HepG2 (cell line): ENCODE data around the gene FAM187B. TPM values are rescaled to one million over a fixed set of nuclear protein-coding genes. Genes with fewer than 3 reads are reported as not detected.

ENCODE experiments used
- ATF7-NPFF ChIP-seq: sonication (generic); formaldehyde crosslinking; IDR thresholded peaks from 2 replicates; pipeline ENCODE4 v1.8.1; 2023; ENCODE audit warnings: mild to moderate bottlenecking, low read depth, missing genetic modification reagents, moderate library complexity
- CENPX ChIP-seq: sonication (generic); formaldehyde crosslinking; IDR thresholded peaks from 2 replicates; pipeline ENCODE4 v1.9.0; 2021; ENCODE audit warnings: mild to moderate bottlenecking, missing genetic modification reagents, moderate library complexity
- ETV5 ChIP-seq: IDR thresholded peaks from 2 replicates; pipeline ENCODE4 v1.6.1; 2018; ENCODE audit warnings: missing biosample characterization, missing genetic modification reagents, inconsistent platforms, borderline replicate concordance
- ISX ChIP-seq: sonication (generic); formaldehyde crosslinking; conservative IDR thresholded peaks from 2 replicates; pipeline ENCODE4 v1.5.0; 2020; ENCODE audit warnings: missing genetic modification reagents
- JARID2 ChIP-seq: sonication (generic); formaldehyde crosslinking; IDR thresholded peaks from 2 replicates; pipeline ENCODE4 v1.8.1; 2023; ENCODE audit warnings: missing genetic modification reagents, inconsistent platforms; ENCODE audit not compliant: insufficient replicate concordance
- KAT8 ChIP-seq: IDR thresholded peaks from 2 replicates; pipeline ENCODE4 v1.6.1; 2016; ENCODE audit warnings: missing genetic modification reagents, missing compliant biosample characterization
- MTF2 ChIP-seq: sonication (generic); formaldehyde crosslinking; IDR thresholded peaks from 2 replicates; pipeline ENCODE4 v1.5.0; 2020; ENCODE audit warnings: missing genetic modification reagents, borderline replicate concordance
- MYNN ChIP-seq: sonication (generic); formaldehyde crosslinking; IDR thresholded peaks from 2 replicates; pipeline ENCODE4 v1.4.0; 2020; ENCODE audit warnings: mild to moderate bottlenecking, low read depth, missing genetic modification reagents
- NCOR1 ChIP-seq: fragments of 200-600 bp; sonication (generic); IDR thresholded peaks from 2 replicates; pipeline ENCODE4 v1.7.0; 2017; ENCODE audit warnings: antibody characterized with exemption, low read length, borderline replicate concordance
- PCBP1 ChIP-seq: fragments of 200-400 bp; formaldehyde crosslinking; IDR thresholded peaks from 2 replicates; pipeline ENCODE4 v1.6.1; 2017; ENCODE audit warnings: mild to moderate bottlenecking, low read depth, low read length, borderline replicate concordance
- PRPF4 ChIP-seq: fragments of 200-400 bp; formaldehyde crosslinking; IDR thresholded peaks from 2 replicates; pipeline ENCODE4 v1.6.1; 2016; ENCODE audit warnings: low read length, low read depth; ENCODE audit not compliant: poor library complexity, severe bottlenecking
- RBAK ChIP-seq: sonication (generic); formaldehyde crosslinking; IDR thresholded peaks from 2 replicates; pipeline ENCODE4 v1.5.1; 2020; ENCODE audit warnings: mild to moderate bottlenecking, missing genetic modification reagents
- RFXAP ChIP-seq: sonication (generic); formaldehyde crosslinking; IDR thresholded peaks from 2 replicates; pipeline ENCODE4 v1.4.0; 2020; ENCODE audit warnings: missing genetic modification reagents, borderline replicate concordance
- RXRB ChIP-seq: IDR thresholded peaks from 2 replicates; pipeline ENCODE4 v1.6.1; 2016; ENCODE audit warnings: borderline replicate concordance, missing genetic modification reagents, missing compliant biosample characterization
- SALL2 ChIP-seq: sonication (generic); formaldehyde crosslinking; IDR thresholded peaks from 2 replicates; pipeline ENCODE4 v1.8.1; 2023; ENCODE audit warnings: mild to moderate bottlenecking, missing genetic modification reagents, inconsistent platforms
- THAP7 ChIP-seq: sonication (generic); formaldehyde crosslinking; IDR thresholded peaks from 2 replicates; pipeline ENCODE4 v1.8.1; 2023; ENCODE audit warnings: mild to moderate bottlenecking, missing genetic modification reagents
- ZBTB44 ChIP-seq: sonication (generic); formaldehyde crosslinking; IDR thresholded peaks from 2 replicates; pipeline ENCODE4 v1.4.0; 2020; ENCODE audit warnings: missing genetic modification reagents
- ZNF501 ChIP-seq: sonication (generic); formaldehyde crosslinking; IDR thresholded peaks from 2 replicates; pipeline ENCODE4 v1.5.1; 2020; ENCODE audit warnings: mild to moderate bottlenecking, moderate library complexity, missing genetic modification reagents
- ZNF616 ChIP-seq: sonication (generic); formaldehyde crosslinking; IDR thresholded peaks from 2 replicates; pipeline ENCODE4 v1.5.0; 2020; ENCODE audit warnings: low read depth, mild to moderate bottlenecking, missing genetic modification reagents
- ZNF775 ChIP-seq: sonication (generic); formaldehyde crosslinking; IDR thresholded peaks from 2 replicates; pipeline ENCODE4 v1.4.0; 2020; ENCODE audit warnings: missing genetic modification reagents, mild to moderate bottlenecking, moderate library complexity, borderline replicate concordance
- polyA plus RNA-seq, 8 experiments: library from polyadenylated mRNA; depleted of rRNA in 3 of 8; stranded (reverse) in 7 of 8; unstranded in 1 of 8; fragments of >200 nt; fragmentation: Illumina TruSeq in 4 of 8; extraction: Trizol in 4 of 8; gene quantifications; 2 replicates each; pipeline versions ENCODE4 v1.2.1 to v1.2.3, GENCODE V29; 2011 to 2016; ENCODE audit warnings: low read depth in 4 of 8, missing spikeins in 1 of 8, mixed read lengths in 1 of 8; ENCODE audit not compliant: insufficient read depth in 1 of 8
- total RNA-seq, 5 experiments: library from RNA; depleted of rRNA; stranded (reverse); fragments of >200 nt; fragmentation: Illumina TruSeq; extraction: Trizol; gene quantifications; 2 replicates each; pipeline ENCODE4 v1.2.3, GENCODE V29; 2016; ENCODE audit warnings: low read depth in 1 of 5
- TF ChIP-seq, protein P1 (sequence below): sonication (generic); formaldehyde crosslinking; IDR thresholded peaks from 2 replicates; pipeline ENCODE4 v1.5.1; 2020; ENCODE audit warnings: missing genetic modification reagents, mild to moderate bottlenecking, borderline replicate concordance

FAM187B gene
- total and polyA plus RNA-seq, 2 of the 13 experiments (the other 11 are each of a cell fraction or from before 2014, with no cell fraction given): not detected

DNA sequence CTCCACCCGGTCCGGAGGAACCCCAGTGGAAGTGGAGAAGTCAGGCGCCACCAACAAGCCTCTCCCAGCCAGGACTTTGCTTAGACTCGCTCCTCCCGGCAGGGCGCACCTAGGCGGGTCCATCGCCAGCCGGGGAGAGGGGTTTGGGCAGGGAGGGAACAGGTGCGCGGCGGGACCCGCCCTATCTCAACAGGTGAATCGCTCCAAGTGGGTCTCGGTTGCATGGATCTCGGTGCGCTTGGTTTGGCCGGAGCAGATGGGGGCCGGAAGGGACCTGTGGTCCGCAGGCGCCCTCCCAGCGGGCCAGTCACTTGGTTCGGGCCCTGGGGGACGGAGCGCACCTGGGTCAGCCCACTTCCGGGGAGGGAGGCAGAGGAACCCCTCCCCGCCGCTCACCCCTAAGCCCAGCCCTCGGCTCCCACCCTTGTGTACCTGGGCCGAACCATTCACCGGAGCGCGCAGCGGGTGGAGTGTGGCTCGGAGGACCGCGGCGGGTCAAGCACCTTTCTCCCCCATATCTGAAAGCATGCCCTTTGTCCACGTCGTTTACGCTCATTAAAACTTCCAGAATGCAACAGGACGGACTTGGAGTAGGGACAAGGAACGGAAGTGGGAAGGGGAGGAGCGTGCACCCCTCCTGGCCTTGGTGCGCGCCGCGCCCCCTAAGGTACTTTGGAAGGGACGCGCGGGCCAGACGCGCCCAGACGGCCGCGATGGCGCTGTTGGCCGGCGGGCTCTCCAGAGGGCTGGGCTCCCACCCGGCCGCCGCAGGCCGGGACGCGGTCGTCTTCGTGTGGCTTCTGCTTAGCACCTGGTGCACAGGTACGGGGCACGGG lies 20.0 kb upstream of the FAM187B start, which contains the start of gene LSR (continued):
- TF ChIP-seq THAP7 (CRISPR knock-in tag) (peak; percentile 85; the same call in 1 of the 2 replicates), ETV5 (CRISPR knock-in tag) (peak; percentile 87), KAT8 (CRISPR knock-in tag) (peak; percentile 81), ZBTB44 (CRISPR knock-in tag) (peak; percentile 57; the same call in 1 of the 2 replicates), ZNF501 (peak; percentile 51; the same call in 1 of the 2 replicates), ATF7-NPFF (CRISPR knock-in tag) (peak; percentile 95), PRPF4 (no peak), RFXAP (CRISPR knock-in tag) (peak; percentile 72; the same call in 1 of the 2 replicates), RXRB (CRISPR knock-in tag) (0 out of 2 replicates have a peak, but pooled peaks have one; percentile 29), ZNF616 (no peak), PCBP1 (peak; percentile 98; the same call in 1 of the 2 replicates), RBAK (CRISPR knock-in tag) (0 out of 2 replicates have a peak, but pooled peaks have one; percentile 31), SALL2 (CRISPR knock-in tag) (no peak), MTF2 (CRISPR knock-in tag) (peak; percentile 47; the same call in 1 of the 2 replicates), ISX (CRISPR knock-in tag) (no peak), MYNN (no peak), ZNF775 (CRISPR knock-in tag) (peak; percentile 11; the same call in 1 of the 2 replicates), NCOR1 (no peak), JARID2 (CRISPR knock-in tag) (peak; percentile 11), CENPX (CRISPR knock-in tag) (no peak)
- TF ChIP-seq, protein P1, sequence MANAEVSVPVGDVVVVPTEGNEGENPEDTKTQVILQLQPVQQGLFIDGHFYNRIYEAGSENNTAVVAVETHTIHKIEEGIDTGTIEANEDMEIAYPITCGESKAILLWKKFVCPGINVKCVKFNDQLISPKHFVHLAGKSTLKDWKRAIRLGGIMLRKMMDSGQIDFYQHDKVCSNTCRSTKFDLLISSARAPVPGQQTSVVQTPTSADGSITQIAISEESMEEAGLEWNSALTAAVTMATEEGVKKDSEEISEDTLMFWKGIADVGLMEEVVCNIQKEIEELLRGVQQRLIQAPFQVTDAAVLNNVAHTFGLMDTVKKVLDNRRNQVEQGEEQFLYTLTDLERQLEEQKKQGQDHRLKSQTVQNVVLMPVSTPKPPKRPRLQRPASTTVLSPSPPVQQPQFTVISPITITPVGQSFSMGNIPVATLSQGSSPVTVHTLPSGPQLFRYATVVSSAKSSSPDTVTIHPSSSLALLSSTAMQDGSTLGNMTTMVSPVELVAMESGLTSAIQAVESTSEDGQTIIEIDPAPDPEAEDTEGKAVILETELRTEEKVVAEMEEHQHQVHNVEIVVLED (CRISPR knock-in tag): peak; percentile 79; the same call in 1 of the 2 replicates
